ENCODE results near the gene VEPH1.

The VEPH1 gene

GRCh38 chr3:157502916-157503595, at the start of gene VEPH1:
TSS of gene VEPH1 (minus strand) at chr3:157503416. CDS start at chr3:157495349, 8,067 bp downstream.
- DNase-seq, result no peak

DNA sequence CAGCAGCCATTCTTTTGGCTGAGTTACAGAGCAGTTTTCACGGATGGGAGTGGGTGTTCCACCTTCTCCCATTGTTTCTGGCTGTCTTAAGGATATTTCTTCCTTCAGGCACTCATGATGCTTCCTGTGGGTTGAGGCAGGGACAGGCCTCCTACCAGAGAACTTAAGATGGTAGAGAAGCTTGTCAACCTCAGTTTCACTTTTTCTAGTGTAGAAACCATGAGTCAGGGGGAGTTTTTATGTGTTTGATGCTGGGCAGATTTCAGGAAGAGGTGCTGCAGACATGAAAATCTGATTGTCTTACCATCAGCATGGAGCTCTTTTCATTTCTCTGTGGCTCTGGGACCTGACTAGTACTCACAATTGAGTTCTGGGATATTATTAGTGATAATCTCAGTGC, 48.7 kb upstream of the VEPH1 start:
- no peak for DNase-seq

- DNase-seq, result no peak
Observed at GRCh38 chr3:157549498-157549897, 46.3 kb upstream of the VEPH1 start.

DNA sequence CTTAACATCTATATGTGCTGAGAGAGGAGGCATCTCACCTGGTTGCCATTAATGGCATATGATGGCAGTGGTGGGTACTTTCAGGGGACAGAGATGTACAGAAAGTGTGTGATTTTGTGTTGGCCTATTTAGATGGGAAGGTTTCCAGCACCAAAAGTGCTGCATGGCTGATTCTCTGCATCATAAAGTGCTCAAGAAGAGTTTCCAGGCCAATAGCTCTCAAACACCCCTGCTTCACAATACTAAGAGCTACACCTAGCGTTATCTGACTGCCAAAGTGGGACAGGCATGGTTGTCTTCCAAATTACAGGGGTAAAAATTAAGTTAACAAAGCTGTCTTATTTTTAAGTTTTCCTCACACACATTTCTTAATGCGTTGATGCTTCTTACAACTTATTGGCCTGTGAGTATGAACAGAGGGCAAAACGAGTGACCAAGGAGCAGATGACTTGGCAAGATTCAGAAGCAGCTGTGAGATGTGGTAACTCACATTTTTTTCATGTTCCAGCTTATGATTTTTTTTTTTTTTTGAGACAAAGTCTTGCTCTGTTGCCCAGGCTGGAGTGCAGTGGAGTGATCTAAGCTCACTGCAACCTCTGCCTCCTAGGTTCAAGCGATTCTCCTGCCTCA, 41.4 kb upstream of the VEPH1 start:
- DNase-seq, result no peak

- DNase-seq, result no peak
Observed at GRCh38 chr3:157543501-157544035, 40.4 kb upstream of the VEPH1 start.

DNA sequence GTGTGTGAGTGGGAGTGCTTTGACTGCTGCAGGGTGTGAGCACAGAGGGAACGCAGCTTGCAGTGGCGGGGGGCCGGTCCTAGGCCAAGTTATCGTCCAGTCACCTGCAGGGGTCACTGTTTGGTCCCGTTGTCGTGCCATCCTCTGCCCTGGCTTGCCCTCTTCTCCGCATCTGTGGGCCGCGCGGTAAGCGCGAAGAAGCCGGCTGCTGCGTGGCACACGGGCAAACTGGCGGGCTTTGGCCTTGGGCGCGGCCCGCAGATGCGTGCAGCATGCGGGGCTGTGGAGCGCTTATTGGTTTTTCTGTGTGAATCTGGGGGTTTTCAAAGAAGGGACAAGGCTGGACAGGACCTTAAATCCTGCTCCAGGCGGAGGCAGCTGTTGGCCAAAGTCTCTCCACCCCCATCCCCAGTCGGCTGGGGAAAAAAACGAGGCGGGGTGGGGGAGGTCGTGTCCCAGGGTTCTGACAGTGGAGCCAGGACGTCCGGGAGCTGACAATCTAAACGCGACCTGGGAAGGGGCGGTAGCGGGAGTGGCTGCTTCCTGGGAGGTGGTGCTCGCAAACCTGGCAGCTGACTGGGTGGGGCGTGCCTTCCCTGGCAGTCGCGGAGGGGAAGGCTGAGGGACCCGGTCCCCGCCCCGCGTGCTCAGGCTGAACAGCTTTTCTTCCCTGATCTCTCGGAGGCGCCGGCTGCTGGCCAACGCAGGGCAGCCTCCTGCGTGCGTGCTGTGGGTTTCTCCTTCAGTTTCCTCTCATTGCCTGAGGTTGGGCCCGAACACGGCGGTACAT, 39.7 kb upstream of the VEPH1 start:
- DNase-seq, result no peak

DNA sequence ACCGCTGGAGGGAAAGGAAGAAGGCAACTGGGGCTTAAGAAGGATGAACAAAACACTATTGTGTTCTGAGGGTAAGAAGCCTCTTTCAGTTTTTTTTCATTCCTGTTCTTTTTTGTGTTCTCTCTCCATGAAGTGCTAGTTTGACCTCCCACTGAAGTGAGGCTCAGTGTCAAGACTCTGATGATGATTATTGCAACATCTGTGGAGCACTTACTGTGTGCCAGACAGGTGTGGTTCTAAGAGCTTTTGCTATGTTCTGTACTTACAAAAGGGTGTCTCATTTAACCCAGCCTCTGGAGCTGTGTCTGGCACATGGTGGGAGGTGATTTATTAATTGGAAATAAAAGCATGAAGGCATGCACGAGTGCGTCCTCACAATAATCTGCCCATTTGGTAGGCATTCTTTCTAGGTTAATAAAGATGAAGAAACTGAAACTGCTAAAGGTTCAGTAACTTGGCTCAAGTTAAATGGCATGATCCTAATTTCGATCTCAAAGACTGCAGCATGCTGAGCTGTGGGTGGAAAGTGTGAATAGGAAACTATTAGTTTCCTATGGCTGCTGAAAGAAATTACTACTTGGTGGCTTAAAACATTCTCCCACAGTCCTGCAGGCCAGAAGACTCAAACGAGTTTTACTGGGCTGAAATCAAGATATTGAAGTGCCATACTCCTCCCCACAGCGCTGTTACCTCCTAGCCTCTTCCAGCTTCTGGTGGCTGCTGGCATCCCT, 38.5 kb upstream of the VEPH1 start:
- no peak for DNase-seq

DNA sequence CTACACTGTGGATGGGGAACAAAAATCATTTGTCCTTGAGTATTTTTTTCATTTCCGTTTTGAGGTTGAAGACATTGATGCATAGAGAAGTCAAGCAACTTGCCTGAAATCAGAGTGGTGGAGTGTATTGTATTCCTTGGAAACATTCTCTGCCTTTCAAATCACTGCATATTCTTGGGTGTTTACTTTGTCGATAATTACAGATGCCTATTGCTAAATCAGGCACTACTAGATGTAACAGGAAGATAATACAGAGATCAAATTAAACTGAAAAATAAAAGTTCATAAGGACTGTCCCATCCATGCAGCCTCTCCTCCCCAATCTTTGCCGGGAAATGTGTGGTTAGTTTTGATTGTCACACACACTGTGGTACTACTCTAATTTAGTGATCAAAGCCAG, 37.4 kb upstream of the VEPH1 start:
- DNase-seq, result no peak

DNA sequence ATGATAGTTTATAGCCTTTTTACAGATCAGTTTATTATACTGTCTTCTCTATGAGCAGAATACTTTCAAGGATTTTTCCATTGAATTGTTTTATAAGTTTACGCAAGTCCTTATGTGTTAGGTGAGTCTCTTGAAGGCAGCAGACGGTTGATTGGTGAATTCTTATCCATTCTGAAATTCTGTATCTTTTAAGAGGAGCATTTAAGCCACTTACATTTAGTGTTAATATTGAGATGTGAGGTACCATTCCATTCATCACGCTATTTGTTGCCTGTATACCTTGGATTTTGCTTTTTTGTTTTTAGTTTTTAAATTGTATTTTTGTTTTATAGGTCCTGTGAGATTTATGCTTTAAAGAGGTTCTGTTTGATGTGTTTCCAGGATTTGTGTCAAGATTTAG, 32.5 kb upstream of the VEPH1 start:
- no peak for DNase-seq

DNA sequence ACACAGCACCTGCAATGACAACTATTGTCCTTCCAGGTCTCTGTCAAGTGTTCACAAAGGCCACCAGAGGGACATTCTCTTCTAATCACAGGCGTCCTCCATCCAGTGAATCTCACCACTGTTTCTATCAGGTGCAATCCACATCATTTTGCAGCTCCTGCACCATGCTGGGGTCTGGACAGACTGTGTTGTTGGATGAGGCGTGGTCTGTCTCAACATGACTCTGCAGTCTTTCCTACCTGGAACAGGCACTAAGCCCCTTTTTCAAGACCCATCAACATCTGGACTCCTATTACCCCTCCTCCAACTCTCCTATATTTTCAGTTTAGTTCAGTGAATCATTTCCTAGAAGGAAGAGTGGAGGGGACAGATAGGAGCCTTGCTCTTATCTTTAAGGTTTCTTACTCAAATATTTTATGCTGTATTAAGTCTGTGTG, 31.5 kb upstream of the VEPH1 start:
- no peak for DNase-seq

- no peak for DNase-seq
Observed at GRCh38 chr3:157533298-157534070, 30.3 kb upstream of the VEPH1 start.

DNA sequence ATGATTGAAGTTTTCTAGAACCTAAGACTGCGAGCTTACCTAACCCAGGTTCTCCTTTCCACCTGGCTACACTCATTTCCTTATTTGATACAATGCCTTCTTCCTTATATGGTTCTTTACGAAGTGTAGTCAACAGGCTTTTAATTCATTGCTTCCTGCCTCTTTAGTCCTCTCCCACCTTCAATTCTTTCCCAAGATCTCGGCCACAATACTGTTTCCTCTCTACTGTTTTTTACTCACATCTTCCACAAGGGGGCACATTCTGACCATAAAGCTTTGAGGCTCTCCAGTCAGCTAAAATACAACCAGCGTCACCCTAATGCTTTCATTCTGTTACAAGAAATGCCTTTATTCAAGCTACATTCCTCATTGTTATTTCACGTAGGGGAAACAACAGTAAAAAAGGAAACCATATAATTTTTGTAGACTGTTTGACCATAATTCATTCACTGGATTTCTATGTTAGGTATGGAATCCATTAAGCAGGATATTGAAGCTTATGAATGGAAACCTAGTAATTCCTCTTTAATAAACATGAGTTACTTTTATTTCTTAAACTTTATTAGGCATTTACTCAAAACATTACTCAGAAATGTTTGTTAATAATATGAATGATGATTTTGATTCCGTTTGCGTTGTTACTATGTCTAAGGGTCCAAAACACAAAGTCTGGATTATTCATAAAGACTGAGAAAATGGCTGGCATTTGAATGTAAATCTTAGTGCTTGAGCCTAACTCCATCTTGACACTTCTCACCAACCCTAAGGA, 29.5 kb upstream of the VEPH1 start:
- DNase-seq, result no peak

GRCh38 chr3:157531771-157532170, 28.6 kb upstream of the VEPH1 start:
- no peak for DNase-seq

DNA sequence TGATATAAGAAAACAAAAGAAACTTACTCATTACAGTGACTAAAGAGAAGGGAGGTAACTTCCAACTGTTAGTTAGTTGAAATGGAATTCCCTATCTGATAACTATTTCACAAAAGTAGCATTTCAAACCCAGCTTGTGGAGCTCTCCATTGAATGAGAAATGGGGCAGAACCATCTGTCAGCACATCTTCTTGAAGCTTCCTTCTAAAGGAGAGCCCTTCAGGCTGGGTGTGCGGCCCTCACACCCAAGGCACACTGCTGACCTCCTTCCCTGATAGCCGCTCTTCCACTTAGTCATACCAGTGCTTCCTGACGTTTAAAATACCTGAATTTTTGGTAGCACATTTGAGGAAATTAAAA, 28.1 kb upstream of the VEPH1 start:
- no peak for DNase-seq

- DNase-seq, result no peak
Observed at GRCh38 chr3:157530637-157531300, 27.6 kb upstream of the VEPH1 start.

- no peak for DNase-seq
Observed at GRCh38 chr3:157529751-157530150, 26.5 kb upstream of the VEPH1 start.

- no peak for DNase-seq
Observed at GRCh38 chr3:157529085-157529484, 25.9 kb upstream of the VEPH1 start.

DNA sequence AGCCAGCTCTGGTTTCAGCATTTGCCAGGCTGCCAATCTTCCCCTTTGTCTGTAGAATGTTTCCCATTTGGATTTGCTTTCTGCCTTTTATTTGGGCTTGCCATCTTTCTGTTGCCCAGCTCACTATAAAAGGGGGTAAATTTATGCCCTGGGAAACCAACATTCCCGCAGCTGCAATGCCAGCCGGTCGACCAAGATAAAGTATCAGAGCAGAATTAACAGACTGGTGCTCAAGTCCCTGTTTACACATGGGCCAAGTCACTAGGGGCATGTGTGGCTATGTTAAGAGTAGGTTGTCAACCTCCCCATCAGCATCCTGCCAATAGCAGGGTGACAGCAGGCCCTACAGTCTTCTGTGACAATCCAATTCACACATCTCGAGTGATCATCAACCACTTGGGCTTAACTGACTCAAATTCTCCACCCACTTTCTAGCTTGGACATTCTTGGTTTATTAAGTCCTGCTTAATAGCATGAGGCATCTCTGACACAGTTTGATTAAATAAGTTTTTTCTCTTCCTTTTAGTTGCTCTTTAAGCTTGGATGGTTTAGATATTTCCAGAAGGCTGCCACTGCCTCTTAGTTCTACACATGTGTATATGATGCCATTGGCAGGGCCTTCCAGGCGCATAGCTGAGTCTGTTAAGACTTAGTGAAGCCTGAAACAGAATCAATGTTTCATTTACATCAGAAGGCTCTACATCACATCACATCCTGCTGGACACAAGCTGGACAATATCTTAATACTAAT, 24.1 kb upstream of the VEPH1 start:
- DNase-seq, result no peak

- no peak for DNase-seq
Observed at GRCh38 chr3:157526036-157526435, 22.8 kb upstream of the VEPH1 start.

GRCh38 chr3:157523814-157524213, 20.6 kb upstream of the VEPH1 start:
- no peak for DNase-seq
